CD14-positive monocyte (primary cell): ENCODE measurements around the gene ADSL. TPM values are rescaled to one million over a fixed set of nuclear protein-coding genes. Genes with fewer than 3 reads are reported as not detected.
A peak's percentile ranks its signal among the peaks of the same experiment; 100 is the strongest.

Source experiments
- DNase-seq, 3 donors: peaks; one replicate each; pipeline ENCODE4 v3.0.0-alpha.2; 2011 to 2022
- H2AFZ ChIP-seq: 2 replicates; pipeline ENCODE4 v1.6.0; 2012; ENCODE audit warnings: mild to moderate bottlenecking, low read depth, low read length, inconsistent platforms; ENCODE audit not compliant: insufficient read depth, poor library complexity, severe bottlenecking
- H3K27ac ChIP-seq, 2 donors: 1 replicate in 1 of 2; 2 replicates in 1 of 2; pipeline ENCODE4 v1.5.1; 2012 to 2013; ENCODE audit warnings: low read length in 2 of 2, control low read depth in 1 of 2, inconsistent platforms in 1 of 2, low read depth in 1 of 2, mild to moderate bottlenecking in 1 of 2
- H3K27me3 ChIP-seq, 2 donors: one replicate each; pipeline versions ENCODE4 v1.6.0 to v1.6.1; 2011 to 2013; ENCODE audit warnings: low read length in 2 of 2; ENCODE audit not compliant: control insufficient read depth in 2 of 2, insufficient read depth in 2 of 2
- H3K36me3 ChIP-seq, 2 donors: replicated peaks in 1 of 2; 1 replicate in 1 of 2; 2 replicates in 1 of 2; pipeline versions ENCODE4 v1.5.1 to v1.6.1; 2012 to 2013; ENCODE audit warnings: low read length in 2 of 2, control low read depth in 1 of 2, inconsistent platforms in 1 of 2, mild to moderate bottlenecking in 1 of 2; ENCODE audit not compliant: insufficient read depth in 2 of 2, control insufficient read depth in 1 of 2
- H3K4me1 ChIP-seq, 2 donors: 1 replicate in 1 of 2; 2 replicates in 1 of 2; pipeline versions ENCODE4 v1.5.1 to v1.6.1; 2012 to 2013; ENCODE audit warnings: low read length in 2 of 2, control low read depth in 1 of 2, inconsistent platforms in 1 of 2, mild to moderate bottlenecking in 1 of 2, moderate library complexity in 1 of 2; ENCODE audit not compliant: insufficient read depth in 2 of 2, control insufficient read depth in 1 of 2
- H3K4me2 ChIP-seq: replicated peaks from 2 replicates; pipeline ENCODE3; 2012; ENCODE audit warnings: low read length, moderate library complexity, mild to moderate bottlenecking; ENCODE audit not compliant: poor library complexity, severe bottlenecking; ENCODE audit errors: extremely low read depth
- H3K4me3 ChIP-seq, 3 experiments: fragments of 200-600 bp in 1 of 3; sonication (generic) in 1 of 3; replicated peaks in 1 of 3; 1 replicate in 2 of 3; 2 replicates in 1 of 3; pipeline ENCODE4 v1.5.1; 2011 to 2013; ENCODE audit warnings: low read length in 3 of 3, mild to moderate bottlenecking in 3 of 3, control low read depth in 2 of 3, low read depth in 2 of 3, inconsistent platforms in 1 of 3, moderate library complexity in 1 of 3
- H3K79me2 ChIP-seq: 2 replicates; pipeline ENCODE4 v1.6.0; 2012; ENCODE audit warnings: mild to moderate bottlenecking, control low read depth, inconsistent platforms, low read length, moderate library complexity; ENCODE audit not compliant: insufficient read depth
- H3K9ac ChIP-seq: 2 replicates; pipeline ENCODE4 v1.6.0; 2017; ENCODE audit warnings: low read length, mild to moderate bottlenecking; ENCODE audit not compliant: insufficient read depth, poor library complexity, severe bottlenecking
- H3K9me3 ChIP-seq, 2 donors: replicated peaks in 1 of 2; 1 replicate in 1 of 2; 2 replicates in 1 of 2; pipeline versions ENCODE4 v1.5.1 to v1.6.1; 2012 to 2013; ENCODE audit warnings: low read length in 2 of 2, control low read depth in 1 of 2; ENCODE audit not compliant: control insufficient read depth in 1 of 2, insufficient read depth in 1 of 2
- H4K20me1 ChIP-seq: 2 replicates; pipeline ENCODE4 v1.6.0; 2012; ENCODE audit warnings: mild to moderate bottlenecking, low read length, control low read depth, moderate library complexity; ENCODE audit not compliant: insufficient read depth
- H3K27ac Mint-ChIP-seq, 7 donors: one replicate each; pipeline ENCODE4 v1.8.0; 2020; ENCODE audit warnings: mild to moderate bottlenecking in 7 of 7, mixed read lengths in 7 of 7, moderate library complexity in 6 of 7, inconsistent platforms in 2 of 7
- H3K27me3 Mint-ChIP-seq, 3 donors: one replicate each; pipeline ENCODE4 v1.8.0; 2021 to 2022; ENCODE audit warnings: low read depth in 3 of 3, mild to moderate bottlenecking in 3 of 3, mixed read lengths in 3 of 3, moderate library complexity in 3 of 3, inconsistent platforms in 1 of 3
- H3K36me3 Mint-ChIP-seq, 2 donors: one replicate each; pipeline ENCODE4 v1.8.0; 2020; ENCODE audit warnings: mixed read lengths in 2 of 2, inconsistent platforms in 1 of 2, mild to moderate bottlenecking in 1 of 2
- H3K4me1 Mint-ChIP-seq: one replicate; pipeline ENCODE4 v1.8.0; 2020; ENCODE audit warnings: mild to moderate bottlenecking, mixed read lengths
- H3K4me3 Mint-ChIP-seq, 2 donors: one replicate each; pipeline ENCODE4 v1.8.0; 2020; ENCODE audit warnings: mild to moderate bottlenecking in 2 of 2, mixed read lengths in 2 of 2, moderate library complexity in 1 of 2
- H3K9me3 Mint-ChIP-seq, 7 donors: one replicate each; pipeline ENCODE4 v1.8.0; 2020 to 2022; ENCODE audit warnings: mixed read lengths in 7 of 7, mild to moderate bottlenecking in 6 of 7, moderate library complexity in 6 of 7, inconsistent platforms in 2 of 7
- CTCF ChIP-seq: fragments of 200-600 bp; IDR thresholded peaks from one replicate; pipeline ENCODE4 v1.8.0; 2022; ENCODE audit warnings: antibody characterized with exemption, mild to moderate bottlenecking
- whole genome bisulfite sequencing: methylation state at CpG from one replicate; pipeline ENCODE4 v1.1.5; 2013; ENCODE audit warnings: missing lambda C conversion rate; ENCODE audit not compliant: insufficient coverage; 5-methylcytosine and 5-hydroxymethylcytosine counted together
- intact Hi-C, 2 donors: fragments of 100-400 bp; cut with micrococcal nuclease; formaldehyde crosslinking; loops; one replicate each; pipeline versions ENCODE4 v1.15.0 to v1.15.1; 2023
- polyA minus RNA-seq: library from RNA; depleted of rRNA, polyadenylated mRNA; stranded (reverse); fragments of >200 nt; gene quantifications from 2 replicates; pipeline ENCODE4 v1.2.3, GENCODE V29; 2012
- polyA plus RNA-seq, 3 donors: library from polyadenylated mRNA; depleted of rRNA in 1 of 3; unstranded in 2 of 3; stranded (reverse) in 1 of 3; fragments of 300-500 nt in 2 of 3; fragments of >200 nt in 1 of 3; fragmentation: Illumina TruSeq in 2 of 3; gene quantifications; 1 replicate in 2 of 3; 2 replicates in 1 of 3; pipeline ENCODE4 v1.2.3, GENCODE V29; 2012 to 2021
- total RNA-seq, 12 experiments: library from RNA in 1 of 12; stranded (reverse) in 1 of 12; fragments of 120-200 nt in 1 of 12; gene quantifications; one replicate each; pipeline ENCODE4 v1.2.4 and lab custom pipeline; 2013 to 2026; ENCODE audit warnings: mixed read lengths in 6 of 12, inconsistent platforms in 1 of 12

ADSL gene
- 58.3 TPM for total RNA-seq (2013)
- polyA plus RNA-seq (10 to 100 TPM; 56.7 to 82.3 (median 65.1) TPM), polyA minus RNA-seq (21.8 and 35.5 TPM in 2 replicates), total RNA-seq (lab: John Stamatoyannopoulos, UW) (2.5 to 10.7 (median 6.6) reads per million in 11 experiments)

DNA sequence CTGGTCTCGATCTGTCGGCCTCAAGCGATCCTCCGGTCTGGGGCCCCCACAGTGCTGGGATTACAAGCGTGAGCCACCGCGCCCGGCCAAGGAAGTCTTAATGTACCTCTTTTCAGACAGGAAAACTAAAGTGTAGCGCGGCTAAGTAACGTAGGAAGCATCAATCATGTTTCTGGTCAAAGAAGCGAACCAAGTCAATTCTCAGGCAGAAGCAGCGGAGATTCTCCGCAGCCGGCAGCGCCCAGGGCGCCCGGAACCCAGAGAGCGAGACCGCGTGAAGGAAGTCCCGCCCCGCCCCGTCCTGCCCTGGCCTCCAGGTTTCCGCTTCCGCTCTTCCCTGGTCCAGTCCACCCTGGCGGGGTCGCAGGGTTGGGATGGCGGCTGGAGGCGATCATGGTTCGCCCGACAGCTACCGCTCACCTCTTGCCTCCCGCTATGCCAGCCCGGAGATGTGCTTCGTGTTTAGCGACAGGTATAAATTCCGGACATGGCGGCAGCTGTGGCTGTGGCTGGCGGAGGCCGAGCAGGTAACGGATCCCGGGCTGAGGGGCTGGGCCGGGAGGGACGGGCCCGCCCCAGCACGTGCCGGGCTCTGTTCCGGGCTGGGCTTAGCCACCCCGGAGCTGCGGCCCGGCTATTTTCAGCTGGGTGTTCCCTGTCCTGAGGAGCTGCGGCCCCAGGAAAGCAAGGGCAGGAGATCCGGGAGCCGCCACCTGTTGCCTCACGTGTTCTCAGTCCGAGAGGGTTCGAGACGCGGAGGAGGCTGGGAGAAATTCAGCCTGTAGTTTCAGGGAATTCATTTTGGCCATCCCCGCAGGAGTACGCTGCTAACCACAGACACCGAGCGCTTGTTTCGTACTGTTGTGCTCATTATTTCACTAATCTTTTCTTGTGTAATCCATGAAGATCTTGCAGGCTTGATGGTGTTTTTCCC, at the start of gene ADSL:
ADSL (plus strand) TSS at position 316 of the 934 bp plus-strand sequence; CDS start at position 375, 59 bp downstream.
- peaks cover 39% of the 10 kb centered on the region for H3K4me1 Mint-ChIP-seq
- no peaks in the 10 kb centered on the region for H3K9me3 Mint-ChIP-seq
- Histone ChIP-seq H3K4me1 (peaks cover 25 to 40% of the 10 kb centered on the region in 2 donors), H3K9ac (peak within 1 kb of the TSS; percentile 78), H4K20me1 (peaks cover 17% of the 10 kb centered on the region), H3K9me3 (no peaks in the 10 kb centered on the region), H3K36me3 (peaks cover 20 to 29% of the 10 kb centered on the region in 2 donors), H2AFZ (peak within 1 kb of the TSS; percentile 94), H3K4me3 (peak within 1 kb of the TSS; percentile 78 to 89 (median 86)), H3K27ac (peak within 1 kb of the TSS; percentile 71 to 83), H3K79me2 (peaks cover 46% of the 10 kb centered on the region), H3K27me3 (no peaks in the 10 kb centered on the region), H3K4me2 (peak within 1 kb of the TSS; percentile 83)
- H3K27ac Mint-ChIP-seq, result peak within 1 kb of the TSS; percentile 89 to 97 (median 95)
- peaks cover 0 to 4% (median 3%) of the 10 kb centered on the region in 3 donors for H3K27me3 Mint-ChIP-seq
- intact Hi-C loops, result loop anchor here (2.0 to 10.0 kb wide), 2 partner anchors 302 to 812 kb away; no protein-coding TSS in a partner anchor
- H3K4me3 Mint-ChIP-seq, result peak within 1 kb of the TSS; percentile 94 to 97
- H3K36me3 Mint-ChIP-seq, result peaks cover 13 to 24% of the 10 kb centered on the region in 2 donors
- no peak for TF ChIP-seq CTCF
- WGBS, result under 1% methylated on average over 65 of the region's 65 CpGs
- DNase-seq, result peak; percentile 71 to 78 (median 72)

DNA sequence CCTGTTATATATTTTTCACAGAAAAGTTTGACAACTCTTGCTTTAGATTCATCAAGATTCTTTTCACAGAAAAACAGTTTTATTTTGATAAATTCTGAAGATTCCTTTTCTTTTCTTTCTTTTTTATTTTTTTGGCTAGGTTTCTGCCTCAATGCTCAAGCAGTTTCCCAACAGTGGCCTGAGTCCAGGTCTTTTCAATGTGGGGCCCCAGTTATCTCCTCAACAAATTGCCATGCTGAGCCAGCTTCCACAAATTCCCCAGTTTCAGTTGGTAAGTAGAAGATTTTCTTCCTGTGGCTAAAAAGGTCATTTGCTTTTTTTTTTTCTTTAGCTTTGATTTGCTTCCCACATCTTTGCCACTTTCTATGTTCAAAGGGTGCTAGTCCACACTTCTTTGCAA, 46.0 kb upstream of the ADSL start:
- H3K36me3 Mint-ChIP-seq, result peaks cover 65 to 85% of the 10 kb centered on the region in 2 donors

More for the DNA sequence above, 46.0 kb upstream of the ADSL start:
- Histone ChIP-seq H3K4me3 (no peak overlapping the region), H3K79me2 (no peaks in the 10 kb centered on the region), H3K9me3 (no peaks in the 10 kb centered on the region), H3K27me3 (no peaks in the 10 kb centered on the region), H3K27ac (no peak overlapping the region), H3K4me1 (no peaks in the 10 kb centered on the region), H3K36me3 (peaks cover 68 to 86% of the 10 kb centered on the region in 2 donors), H3K9ac (no peak overlapping the region), H2AFZ (no peak overlapping the region), H3K4me2 (no peak overlapping the region), H4K20me1 (peaks cover 5% of the 10 kb centered on the region)
- no peak overlapping the region for H3K4me3 Mint-ChIP-seq
- no peak overlapping the region for H3K27ac Mint-ChIP-seq
- TF ChIP-seq CTCF, result no peak
- intact Hi-C loops, result no loop called here
- DNase-seq, result no peak
- no peaks in the 10 kb centered on the region for H3K9me3 Mint-ChIP-seq
- H3K4me1 Mint-ChIP-seq, result no peaks in the 10 kb centered on the region
- H3K27me3 Mint-ChIP-seq, result peaks cover 0 to 2% (median 0%) of the 10 kb centered on the region in 3 donors
